ENCODE measurements around the gene PRDX3.
"Not testable (repeated sequence)": the region's sequence is repeated elsewhere in the genome, so short reads cannot be mapped to it uniquely, and the experiment has no call there.

The PRDX3 gene

GRCh38 chr10:119206603-119207365 lies 28.2 kb upstream of the PRDX3 start:
- peak; percentile 78 for DNase-seq (ENCODE audit: low read depth)

GRCh38 chr10:119205894-119206602 lies 27.4 kb upstream of the PRDX3 start:
- DNase-seq (ENCODE audit: low read depth): peak; percentile 40

GRCh38 chr10:119203006-119203405 lies 24.4 kb upstream of the PRDX3 start:
- DNase-seq (ENCODE audit: low read depth): no peak

GRCh38 chr10:119201233-119201632 lies 22.6 kb upstream of the PRDX3 start:
- DNase-seq (ENCODE audit: low read depth): no peak

GRCh38 chr10:119199231-119199992 lies 20.8 kb upstream of the PRDX3 start:
- no peak for DNase-seq (ENCODE audit: low read depth)

- no peak for DNase-seq (ENCODE audit: low read depth)
These were observed 19.8 kb upstream of the PRDX3 start for GRCh38 chr10:119198438-119198837.

GRCh38 chr10:119197921-119198320 lies 19.3 kb upstream of the PRDX3 start:
- no peak for DNase-seq (ENCODE audit: low read depth)

GRCh38 chr10:119191881-119192280 lies 13.3 kb upstream of the PRDX3 start:
- DNase-seq (ENCODE audit: low read depth): no peak

GRCh38 chr10:119190954-119191785 lies 12.6 kb upstream of the PRDX3 start:
- no peak for DNase-seq (ENCODE audit: low read depth)

- no peak for DNase-seq (ENCODE audit: low read depth)
These were observed 11.7 kb upstream of the PRDX3 start for GRCh38 chr10:119190353-119190752.

- DNase-seq (ENCODE audit: low read depth): no peak
These were observed 11.2 kb upstream of the PRDX3 start for GRCh38 chr10:119189811-119190282.

- no peak for DNase-seq (ENCODE audit: low read depth)
These were observed 5.2 kb upstream of the PRDX3 start for GRCh38 chr10:119183664-119184412.

GRCh38 chr10:119180850-119181400 lies 2.3 kb upstream of the PRDX3 start:
- not testable (repeated sequence) for DNase-seq (ENCODE audit: low read depth)

GRCh38 chr10:119177708-119178371 lies 772 bp downstream of the PRDX3 start:
- DNase-seq (ENCODE audit: low read depth): no peak

- DNase-seq (ENCODE audit: low read depth): no peak
These were observed 2.4 kb downstream of the PRDX3 start for GRCh38 chr10:119176166-119176565.

GRCh38 chr10:119174109-119174508 lies 4.5 kb downstream of the PRDX3 start:
- no peak for DNase-seq (ENCODE audit: low read depth)

- DNase-seq (ENCODE audit: low read depth): no peak
These were observed 11.6 kb downstream of the PRDX3 start for GRCh38 chr10:119167041-119167440.

GRCh38 chr10:119166564-119166963 lies 12.0 kb downstream of the PRDX3 start:
- no peak for DNase-seq (ENCODE audit: low read depth)

GRCh38 chr10:119166118-119166500 lies 12.5 kb downstream of the PRDX3 start:
- DNase-seq (ENCODE audit: low read depth): no peak

Measured in activated T-cell treated with anti-CD3 and anti-CD28 coated beads for 48 hours (primary cell).